Naive thymus-derived CD8-positive, alpha-beta T cell (primary cell): ENCODE results near the gene BACH2. TPM values are rescaled to one million over a fixed set of nuclear protein-coding genes. Genes with fewer than 3 reads are reported as not detected.

ENCODE experiments used
- ATAC-seq, 2 donors: fragments of 150-1000 bp; cut with Tn5 transposase in 1 of 2; sonication (Bioruptor Pico), chemical (Tn5 transposase) in 1 of 2; 1 replicate in 1 of 2; 2 replicates in 1 of 2; pipeline ENCODE4 v1.10.0; 2021; ENCODE audit warnings: mild to moderate bottlenecking in 2 of 2, moderate library complexity in 2 of 2
- POLR2A ChIA-PET: fragments of 350-600 bp; sonication (Branson Sonifier 250); formaldehyde crosslinking; loops from one replicate; lab custom pipeline; 2021; ENCODE audit warnings: antibody characterized with exemption; lab: Charles Lee
- DNase-seq, 10 donors: peaks; one replicate each; pipeline versions ENCODE4 v3.0.0 to v3.0.0-alpha.2; 2020 to 2022
- H3K27ac Mint-ChIP-seq, 10 donors: one replicate each; pipeline ENCODE4 v1.8.0; 2020 to 2022; ENCODE audit warnings: mild to moderate bottlenecking in 10 of 10, mixed read lengths in 10 of 10, moderate library complexity in 4 of 10, inconsistent platforms in 1 of 10
- H3K27me3 Mint-ChIP-seq, 5 donors: one replicate each; pipeline ENCODE4 v1.8.0; 2021 to 2022; ENCODE audit warnings: mixed read lengths in 5 of 5
- H3K36me3 Mint-ChIP-seq, 3 donors: one replicate each; pipeline ENCODE4 v1.8.0; 2020 to 2022; ENCODE audit warnings: mixed read lengths in 3 of 3, mild to moderate bottlenecking in 2 of 3, inconsistent platforms in 1 of 3
- H3K4me1 Mint-ChIP-seq, 4 donors: one replicate each; pipeline ENCODE4 v1.8.0; 2021 to 2022; ENCODE audit warnings: mixed read lengths in 4 of 4
- H3K4me3 Mint-ChIP-seq, 10 donors: one replicate each; pipeline ENCODE4 v1.8.0; 2020 to 2022; ENCODE audit warnings: mild to moderate bottlenecking in 10 of 10, mixed read lengths in 10 of 10, moderate library complexity in 6 of 10, inconsistent platforms in 1 of 10
- H3K9me3 Mint-ChIP-seq, 9 donors: one replicate each; pipeline ENCODE4 v1.8.0; 2020 to 2022; ENCODE audit warnings: mixed read lengths in 9 of 9, mild to moderate bottlenecking in 3 of 9, inconsistent platforms in 1 of 9, moderate library complexity in 1 of 9
- polyA plus RNA-seq, 3 donors: library from polyadenylated mRNA; unstranded; fragments of 300-500 nt; fragmentation: Illumina TruSeq; gene quantifications; one replicate each; pipeline ENCODE4 v1.2.3, GENCODE V29; 2021
- total RNA-seq, 8 experiments: library from RNA in 2 of 8; stranded (reverse) in 2 of 8; gene quantifications; one replicate each; pipeline ENCODE4 v1.2.3 and lab custom pipeline; 2021 to 2026

Gene BACH2
- total and polyA plus RNA-seq, 5 experiments from 2014 or later = 17.5 to 126 (median 29.3) TPM

DNA sequence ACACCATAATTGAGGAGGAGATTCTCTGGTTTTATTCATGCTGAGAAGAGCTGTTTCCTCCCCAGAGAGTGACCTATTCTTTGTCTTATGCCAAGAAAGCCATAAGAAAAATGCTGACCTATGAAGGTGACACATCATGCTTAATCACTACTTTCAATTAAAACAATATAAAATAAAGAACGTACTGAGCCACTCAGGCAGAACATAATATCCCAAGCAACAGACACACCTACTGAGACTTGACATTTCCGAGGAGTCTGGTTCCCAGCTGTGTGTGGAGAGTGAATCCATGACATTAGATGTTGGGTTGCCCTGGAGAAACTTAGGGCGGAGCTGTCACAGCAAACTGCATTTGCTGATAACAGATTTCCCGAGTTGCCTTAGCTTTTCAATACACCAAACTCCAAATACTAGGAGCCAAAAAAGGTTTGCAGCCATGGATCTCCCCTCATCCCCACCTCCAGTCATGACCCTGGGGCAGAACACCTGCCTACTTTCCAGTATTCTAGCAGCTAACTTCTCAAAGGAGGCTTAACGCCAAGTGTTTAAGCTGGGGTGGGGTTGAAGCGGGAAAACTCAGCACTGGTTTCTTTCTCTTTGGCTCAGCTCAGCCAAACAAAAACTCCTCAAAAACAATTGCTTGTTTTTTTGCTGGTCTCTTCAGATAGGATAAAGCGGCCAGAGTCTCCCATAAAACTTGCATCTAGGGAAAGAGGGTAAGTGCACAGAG, 92.2 kb downstream of the BACH2 start:
- POLR2A ChIA-PET = interaction anchor here (1.1 to 1.5 kb wide), 2 partner anchors 10 to 13 kb away, joined by 4 to 5 read pairs; no protein-coding TSS in a partner anchor
- Mint-ChIP-seq H3K9me3 (peaks cover 0 to under 1% (median 0%) of the 10 kb centered on the region in 9 donors), H3K27me3 (no peaks in the 10 kb centered on the region), H3K36me3 (peaks cover 14 to 56% (median 40%) of the 10 kb centered on the region in 3 donors), H3K4me1 (peaks cover 33 to 85% (median 82%) of the 10 kb centered on the region in 4 donors), H3K27ac (peak overlapping the region in 8 of 10 donors; percentile 22 to 89 (median 66)), H3K4me3 (peak overlapping the region in 1 of 10 donors; percentile 22)
- no peak for ATAC-seq
- no peak for DNase-seq

DNA sequence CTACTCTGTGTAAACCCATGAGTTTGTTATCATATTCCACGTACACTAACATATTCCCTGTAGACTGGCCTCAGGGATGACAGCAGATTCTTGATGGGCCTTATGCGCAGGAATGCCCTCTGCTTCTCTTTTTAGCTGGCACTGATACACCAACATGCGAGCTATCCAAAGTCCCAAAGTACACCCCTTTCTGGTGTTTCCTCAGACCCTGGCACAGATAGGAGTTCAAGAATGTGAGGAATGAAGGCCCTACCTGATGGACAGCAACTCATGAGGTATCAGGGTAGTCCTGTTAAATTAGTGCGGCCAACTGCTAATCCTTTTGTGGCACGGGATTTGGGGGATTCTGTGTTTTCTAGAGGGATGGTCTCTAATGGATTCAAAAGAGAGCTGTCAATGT, 93.0 kb downstream of the BACH2 start:
- peak overlapping the region in 8 of 10 donors; percentile 5 to 89 (median 58) for H3K27ac Mint-ChIP-seq

DNA sequence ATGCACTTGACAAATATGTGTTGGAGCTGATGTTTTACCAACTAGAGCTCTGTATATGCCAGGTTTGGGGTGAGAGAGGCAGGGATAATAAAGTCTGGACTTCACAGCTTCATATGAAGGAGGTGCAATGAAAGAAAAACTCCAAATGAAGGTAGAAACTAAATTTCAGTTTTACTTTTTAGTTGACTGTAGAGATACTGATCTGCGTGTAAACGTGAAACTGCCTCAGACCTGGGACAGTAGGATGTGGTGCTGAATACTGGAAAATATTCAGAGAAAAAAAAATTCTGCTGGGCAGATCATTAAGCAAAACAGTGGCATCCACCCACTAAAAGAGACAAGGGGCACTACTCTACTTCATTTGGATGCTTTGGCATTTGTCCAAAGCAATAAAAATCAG, 94.5 kb downstream of the BACH2 start:
- Mint-ChIP-seq H3K27ac (peak overlapping the region; percentile 31 to 91 (median 84)), H3K27me3 (no peaks in the 10 kb centered on the region), H3K4me1 (peaks cover 34 to 88% (median 82%) of the 10 kb centered on the region in 4 donors), H3K4me3 (peak overlapping the region; percentile 2 to 75 (median 60)), H3K9me3 (peaks cover 0 to 20% (median 6%) of the 10 kb centered on the region in 9 donors), H3K36me3 (peaks cover 29 to 71% (median 56%) of the 10 kb centered on the region in 3 donors)
- POLR2A ChIA-PET = interaction anchor here (0.9 to 2.4 kb wide), 6 partner anchors 8 to 87 kb away, joined by 3 to 16 read pairs (median 4); no protein-coding TSS in a partner anchor
- DNase-seq = no peak
- peak; percentile 38 to 51 for ATAC-seq

More for the DNA sequence above, 93.0 kb downstream of the BACH2 start:
- Mint-ChIP-seq H3K36me3 (peaks cover 22 to 62% (median 46%) of the 10 kb centered on the region in 3 donors), H3K27me3 (no peaks in the 10 kb centered on the region), H3K9me3 (peaks cover 0 to 6% (median 2%) of the 10 kb centered on the region in 9 donors), H3K4me3 (peak overlapping the region in 3 of 10 donors; percentile 10 to 22 (median 22)), H3K4me1 (peaks cover 35 to 87% (median 83%) of the 10 kb centered on the region in 4 donors)
- no peak for ATAC-seq
- POLR2A ChIA-PET = interaction anchor here (1.1 to 2.4 kb wide), 3 partner anchors 9 to 14 kb away, joined by 4 to 16 read pairs (median 5); no protein-coding TSS in a partner anchor
- DNase-seq = no peak

DNA sequence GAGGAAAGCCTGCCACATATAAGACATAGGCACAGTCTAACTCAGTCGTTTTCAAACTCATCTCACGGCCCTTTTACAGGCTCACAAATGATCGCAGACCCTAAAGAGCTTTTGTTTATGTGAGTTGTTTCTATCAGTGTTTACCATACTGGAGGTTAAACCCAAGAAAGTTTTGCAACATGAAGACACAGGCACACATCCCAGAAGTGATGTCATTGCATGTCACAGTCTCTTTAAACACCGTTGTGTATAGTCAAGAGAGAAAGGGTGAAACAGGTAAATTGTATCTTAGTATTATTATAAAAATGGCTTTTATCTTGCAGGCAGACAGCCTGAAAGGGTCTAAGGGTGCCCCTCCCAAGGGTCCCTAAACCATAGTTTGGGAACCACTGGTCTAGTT, 96.7 kb downstream of the BACH2 start:
- peaks cover 0 to 21% (median 6%) of the 10 kb centered on the region in 9 donors for H3K9me3 Mint-ChIP-seq
- POLR2A ChIA-PET = interaction anchor here (0.6 to 1.0 kb wide), 2 partner anchors 56 to 91 kb away, joined by 3 to 4 read pairs; no protein-coding TSS in a partner anchor
- H3K36me3 Mint-ChIP-seq = peaks cover 17 to 56% (median 41%) of the 10 kb centered on the region in 3 donors

DNA sequence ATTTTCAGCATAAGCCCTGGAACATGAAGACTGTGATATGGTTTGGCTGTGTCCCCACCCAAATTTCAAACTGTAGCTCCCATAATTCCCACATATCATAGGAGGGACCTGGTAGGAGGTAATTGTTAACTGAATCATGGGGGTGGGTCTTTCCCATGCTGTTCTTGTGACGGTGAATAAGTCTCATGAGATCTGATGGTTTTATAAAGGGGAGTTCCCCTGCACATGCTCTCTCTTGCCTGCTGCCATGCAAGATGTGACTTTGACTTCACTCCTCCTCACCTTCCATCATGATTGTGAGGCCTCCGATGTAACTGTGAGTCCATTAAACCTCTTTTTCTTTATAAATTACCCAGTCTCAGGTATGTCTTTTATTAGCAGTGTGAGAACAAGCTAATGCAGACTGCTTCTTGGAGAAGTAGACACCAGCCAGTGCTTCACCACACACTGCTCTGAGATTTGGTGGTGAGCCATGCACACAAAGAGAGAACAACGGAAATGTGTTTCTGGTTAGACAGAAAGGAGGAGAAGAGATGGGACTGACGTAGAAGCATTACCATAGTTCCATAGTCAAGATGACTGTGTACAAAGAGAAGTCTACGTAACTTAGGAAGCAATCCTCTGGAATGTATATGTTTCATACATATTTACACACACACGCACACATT, 97.8 kb downstream of the BACH2 start:
- Mint-ChIP-seq H3K4me1 (peaks cover 29 to 88% (median 81%) of the 10 kb centered on the region in 4 donors), H3K4me3 (peak overlapping the region in 7 of 10 donors; percentile 3 to 63 (median 50)), H3K9me3 (peaks cover 0 to 21% (median 6%) of the 10 kb centered on the region in 9 donors), H3K27me3 (no peaks in the 10 kb centered on the region), H3K27ac (peak overlapping the region; percentile 81 to 96 (median 90)), H3K36me3 (peaks cover 17 to 45% (median 33%) of the 10 kb centered on the region in 3 donors)
- DNase-seq = peak in 4 of 10 donors; percentile 43 to 60 (median 52)
- ATAC-seq = peak; percentile 49 to 74
- POLR2A ChIA-PET = interaction anchor here (0.6 to 1.4 kb wide), 4 partner anchors 10 to 86 kb away, joined by 3 to 7 read pairs (median 3); no protein-coding TSS in a partner anchor

More for the DNA sequence above, 96.7 kb downstream of the BACH2 start:
- Mint-ChIP-seq H3K4me3 (peak overlapping the region in 1 of 10 donors; percentile 34), H3K27ac (peak overlapping the region; percentile 69 to 96 (median 87)), H3K4me1 (peaks cover 27 to 84% (median 80%) of the 10 kb centered on the region in 4 donors), H3K27me3 (no peaks in the 10 kb centered on the region)
- DNase-seq (no peak), ATAC-seq (peak in 1 of 2 donors; percentile 19)

DNA sequence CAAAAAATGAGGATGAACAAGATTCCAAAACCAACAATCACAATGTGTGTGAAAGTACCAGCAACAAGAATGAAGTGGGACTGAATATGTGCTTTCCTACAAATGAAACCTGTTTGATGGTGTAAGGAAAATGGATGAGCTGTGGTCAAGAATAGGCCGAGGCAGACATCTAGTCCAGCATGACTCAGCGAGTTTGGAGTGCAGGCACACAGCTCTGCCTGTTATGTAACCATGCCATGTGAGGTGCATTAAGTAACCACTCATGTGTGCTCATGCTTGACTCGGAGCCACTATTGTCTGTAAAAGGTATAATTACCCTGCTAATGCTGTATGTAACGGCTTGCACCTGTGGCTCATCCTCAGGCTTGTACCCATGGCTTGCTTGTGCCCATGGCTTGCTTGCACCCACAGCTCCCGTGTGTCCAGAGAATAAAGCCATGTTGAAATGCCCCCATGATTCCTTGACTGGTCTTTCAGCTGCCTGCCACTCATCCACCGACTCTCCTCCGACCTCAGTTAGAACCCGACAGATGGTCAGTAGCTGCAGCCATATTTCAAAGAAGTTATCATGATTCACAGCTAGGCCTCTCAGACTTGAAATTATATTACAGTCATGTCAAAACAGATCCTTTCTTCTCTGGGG, 98.7 kb downstream of the BACH2 start:
- POLR2A ChIA-PET = interaction anchor here (0.6 to 1.4 kb wide), 4 partner anchors 9 to 87 kb away, joined by 3 to 7 read pairs (median 3); no protein-coding TSS in a partner anchor
- no peak for ATAC-seq
- peak overlapping the region in 3 of 10 donors; percentile 15 to 45 (median 34) for H3K4me3 Mint-ChIP-seq
- H3K9me3 Mint-ChIP-seq = peaks cover 0 to 21% (median 6%) of the 10 kb centered on the region in 9 donors
- H3K4me1 Mint-ChIP-seq = peaks cover 34 to 92% (median 83%) of the 10 kb centered on the region in 4 donors
- no peaks in the 10 kb centered on the region for H3K27me3 Mint-ChIP-seq
- peaks cover 17 to 44% (median 29%) of the 10 kb centered on the region in 3 donors for H3K36me3 Mint-ChIP-seq
- H3K27ac Mint-ChIP-seq = peak overlapping the region; percentile 84 to 99 (median 92)
- no peak for DNase-seq

- Mint-ChIP-seq H3K9me3 (peaks cover 0 to 21% (median 6%) of the 10 kb centered on the region in 9 donors), H3K4me1 (peaks cover 34 to 97% (median 84%) of the 10 kb centered on the region in 4 donors), H3K36me3 (peaks cover 17 to 31% (median 29%) of the 10 kb centered on the region in 3 donors), H3K27me3 (no peaks in the 10 kb centered on the region), H3K4me3 (peak overlapping the region in 9 of 10 donors; percentile 30 to 74 (median 56)), H3K27ac (peak overlapping the region; percentile 73 to 99 (median 88))
- no peak for ATAC-seq
- DNase-seq = no peak
- POLR2A ChIA-PET = interaction anchor here (1.1 kb wide), 1 partner anchor 9 kb away, joined by 4 read pairs; no protein-coding TSS in a partner anchor
Measured at GRCh38 chr6:90195094-90195829, 101.4 kb downstream of the BACH2 start.

DNA sequence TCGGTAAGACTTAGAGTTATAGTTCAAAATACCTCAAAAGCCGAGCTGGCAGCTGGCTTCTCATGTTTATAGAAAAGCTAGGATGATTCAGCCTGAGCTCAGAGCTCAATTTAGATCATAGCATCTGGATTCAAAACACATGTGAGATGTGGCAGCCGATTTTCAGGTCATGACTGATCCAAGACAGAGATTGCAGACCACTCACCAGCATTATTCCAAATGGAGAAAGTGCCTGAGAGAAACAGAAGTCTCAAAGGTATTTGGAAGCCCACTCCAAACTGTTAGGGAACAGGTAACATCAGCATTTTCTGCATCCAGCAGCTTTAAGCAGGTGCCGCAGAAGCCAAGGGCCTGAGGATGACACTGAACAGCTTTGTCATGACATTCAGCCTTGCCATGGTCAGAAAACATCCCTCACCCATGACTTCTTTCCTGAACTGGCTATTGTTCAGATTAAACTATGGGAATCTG, 102.2 kb downstream of the BACH2 start:
- H3K9me3 Mint-ChIP-seq = peaks cover 0 to 21% (median 6%) of the 10 kb centered on the region in 9 donors
- DNase-seq (peak in 1 of 10 donors; percentile 33), ATAC-seq (peak in 1 of 2 donors; percentile 51)
- peaks cover 15 to 28% (median 26%) of the 10 kb centered on the region in 3 donors for H3K36me3 Mint-ChIP-seq
- H3K4me1 Mint-ChIP-seq = peaks cover 34 to 98% (median 84%) of the 10 kb centered on the region in 4 donors
- peak overlapping the region in 9 of 10 donors; percentile 11 to 73 (median 40) for H3K4me3 Mint-ChIP-seq
- POLR2A ChIA-PET = interaction anchor here (0.7 to 1.4 kb wide), 4 partner anchors 9 to 112 kb away, joined by 3 to 5 read pairs (median 4); no protein-coding TSS in a partner anchor
- no peaks in the 10 kb centered on the region for H3K27me3 Mint-ChIP-seq
- peak overlapping the region; percentile 73 to 99 (median 88) for H3K27ac Mint-ChIP-seq

- peak; percentile 75 for ATAC-seq
- Mint-ChIP-seq H3K27ac (peak overlapping the region; percentile 73 to 99 (median 92)), H3K4me3 (peak overlapping the region; percentile 2 to 82 (median 72)), H3K9me3 (peaks cover 0 to 13% (median 3%) of the 10 kb centered on the region in 9 donors), H3K36me3 (peaks cover 4 to 19% (median 16%) of the 10 kb centered on the region in 3 donors), H3K4me1 (peaks cover 31 to 95% (median 76%) of the 10 kb centered on the region in 4 donors), H3K27me3 (no peaks in the 10 kb centered on the region)
- DNase-seq = peak in 2 of 10 donors; percentile 24 to 40
- POLR2A ChIA-PET = interaction anchor here (1.4 kb wide), 1 partner anchor 81 kb away, joined by 5 read pairs; no protein-coding TSS in a partner anchor
Measured at GRCh38 chr6:90193359-90193758, 103.3 kb downstream of the BACH2 start.

- peak overlapping the region in 9 of 10 donors; percentile 50 to 82 (median 72) for H3K4me3 Mint-ChIP-seq
- ATAC-seq = peak; percentile 29 to 68
- no peak for DNase-seq
- peak overlapping the region; percentile 73 to 99 (median 92) for H3K27ac Mint-ChIP-seq
- POLR2A ChIA-PET = no interaction called here
- peaks cover 29 to 92% (median 72%) of the 10 kb centered on the region in 4 donors for H3K4me1 Mint-ChIP-seq
- peaks cover 0 to 14% (median 11%) of the 10 kb centered on the region in 3 donors for H3K36me3 Mint-ChIP-seq
- no peaks in the 10 kb centered on the region for H3K27me3 Mint-ChIP-seq
- H3K9me3 Mint-ChIP-seq = peaks cover 0 to 8% (median 0%) of the 10 kb centered on the region in 9 donors
Measured at GRCh38 chr6:90192857-90193256, 103.8 kb downstream of the BACH2 start.
